CD4-positive, alpha-beta T cell (primary cell): ENCODE data around the gene STAT2. TPM values are rescaled to one million over a fixed set of nuclear protein-coding genes. Genes with fewer than 3 reads are reported as not detected.

Source experiments
- ATAC-seq: fragments of 200-7000 bp; cut with Tn5 transposase; one replicate; pipeline ENCODE4 v1.10.0; 2022; ENCODE audit warnings: mild to moderate bottlenecking; ENCODE audit not compliant: poor library complexity
- CTCF ChIA-PET: fragments of 350-600 bp; sonication (Branson Sonifier 250); formaldehyde crosslinking; loops from one replicate; lab custom pipeline; 2021; ENCODE audit warnings: antibody characterized with exemption, inconsistent platforms; lab: Charles Lee
- POLR2A ChIA-PET: fragments of 350-600 bp; sonication (Branson Sonifier 250); formaldehyde crosslinking; loops from one replicate; lab custom pipeline; 2021; ENCODE audit warnings: antibody characterized with exemption, inconsistent platforms; lab: Charles Lee
- DNase-seq, 14 experiments: peaks; one replicate each; pipeline ENCODE4 v3.0.0-alpha.2; 2013 to 2020; ENCODE audit warnings: mixed read lengths in 2 of 14
- H3K27ac ChIP-seq, 2 donors: one replicate each; pipeline versions ENCODE4 v1.5.1 to v1.7.0; 2013; ENCODE audit warnings: low read length in 2 of 2, low read depth in 1 of 2, mild to moderate bottlenecking in 1 of 2
- H3K27me3 ChIP-seq, 2 experiments: 1 replicate in 1 of 2; 2 replicates in 1 of 2; pipeline versions ENCODE4 v1.6.1 to v1.7.0; 2013; ENCODE audit warnings: low read length in 2 of 2, control low read depth in 1 of 2, mild to moderate bottlenecking in 1 of 2, moderate library complexity in 1 of 2; ENCODE audit not compliant: insufficient read depth in 2 of 2, control insufficient read depth in 1 of 2
- H3K36me3 ChIP-seq: one replicate; pipeline ENCODE4 v1.6.1; 2013; ENCODE audit warnings: low read length, control low read depth; ENCODE audit not compliant: insufficient read depth
- H3K4me1 ChIP-seq: one replicate; pipeline ENCODE4 v1.6.1; 2013; ENCODE audit warnings: low read length, control low read depth; ENCODE audit not compliant: insufficient read depth
- H3K4me3 ChIP-seq: one replicate; pipeline ENCODE4 v1.5.1; 2013; ENCODE audit warnings: mild to moderate bottlenecking, low read length, moderate library complexity
- H3K9me3 ChIP-seq, 2 experiments: 1 replicate in 1 of 2; 2 replicates in 1 of 2; pipeline versions ENCODE4 v1.6.1 to v1.7.0; 2013; ENCODE audit warnings: low read length in 2 of 2, mild to moderate bottlenecking in 2 of 2, control low read depth in 1 of 2, moderate library complexity in 1 of 2; ENCODE audit not compliant: control insufficient read depth in 1 of 2, insufficient read depth in 1 of 2
- H3K27ac Mint-ChIP-seq: one replicate; pipeline ENCODE4 v1.8.0; 2020; ENCODE audit warnings: mixed read lengths
- H3K27me3 Mint-ChIP-seq: one replicate; pipeline ENCODE4 v1.8.0; 2021; ENCODE audit warnings: mixed read lengths
- H3K36me3 Mint-ChIP-seq: one replicate; pipeline ENCODE4 v1.8.0; 2021; ENCODE audit warnings: low read depth, mixed read lengths
- H3K4me1 Mint-ChIP-seq: one replicate; pipeline ENCODE4 v1.8.0; 2021; ENCODE audit warnings: low read depth, mixed read lengths
- H3K4me3 Mint-ChIP-seq: one replicate; pipeline ENCODE4 v1.8.0; 2020; ENCODE audit warnings: mild to moderate bottlenecking, mixed read lengths
- H3K9me3 Mint-ChIP-seq: one replicate; pipeline ENCODE4 v1.8.0; 2020; ENCODE audit warnings: mixed read lengths
- intact Hi-C, 2 experiments: fragments of 100-400 bp; cut with DNase I in 1 of 2; cut with micrococcal nuclease in 1 of 2; formaldehyde crosslinking; loops; one replicate each; pipeline versions ENCODE4 v1.15.1 to v1.9.0; 2023 to 2025; cut with DNase I, micrococcal nuclease
- total RNA-seq, 174 experiments: library from RNA in 2 of 174; stranded (reverse) in 2 of 174; gene quantifications; one replicate each; pipeline ENCODE4 v1.2.3 and lab custom pipeline; 2021 to 2026
- TF ChIP-seq, protein P1 (sequence below): fragments of 200-600 bp; IDR thresholded peaks from one replicate; pipeline ENCODE4 v1.8.0; 2022; ENCODE audit warnings: antibody characterized with exemption, mild to moderate bottlenecking

STAT2 gene
- total RNA-seq, 2 experiments from 2014 or later, result 114 to 125 TPM

DNA sequence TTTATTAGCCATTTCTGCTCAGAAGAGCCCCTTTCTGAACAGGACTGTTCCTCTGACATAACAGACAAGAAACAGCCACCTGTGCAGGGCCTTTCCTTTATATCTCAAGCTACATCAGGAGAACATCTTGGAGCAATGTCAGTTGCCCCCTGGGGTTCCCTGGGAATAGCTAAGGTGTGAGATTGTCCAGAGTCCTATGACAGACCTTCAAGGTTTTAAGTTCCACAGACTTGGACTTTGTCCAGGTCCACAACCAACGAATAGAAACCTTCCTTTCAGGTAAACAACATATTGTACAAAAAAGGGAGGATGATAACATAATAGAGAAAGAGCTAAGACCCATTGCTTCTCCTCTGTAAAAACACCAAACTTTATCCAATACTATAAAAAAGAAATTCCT is 18.3 kb downstream of the STAT2 start:
- peak overlapping the region; percentile 44 to 52 for H3K27ac ChIP-seq
- DNase-seq, result no peak
- H3K4me3 ChIP-seq, result no peak overlapping the region
- H3K27me3 Mint-ChIP-seq, result no peaks in the 10 kb centered on the region
- POLR2A ChIA-PET, result interaction anchor here (1.1 to 4.3 kb wide), 3 partner anchors 17 to 83 kb away, joined by 3 to 33 read pairs (median 9); partner anchors contain the start of genes CNPY2 and STAT2
- H3K9me3 Mint-ChIP-seq, result no peaks in the 10 kb centered on the region
- CTCF ChIA-PET, result interaction anchor here (0.8 to 0.9 kb wide), 2 partner anchors 19 to 25 kb away, joined by 4 read pairs; partner anchors contain the start of genes CNPY2 and STAT2
- TF ChIP-seq, protein P1, sequence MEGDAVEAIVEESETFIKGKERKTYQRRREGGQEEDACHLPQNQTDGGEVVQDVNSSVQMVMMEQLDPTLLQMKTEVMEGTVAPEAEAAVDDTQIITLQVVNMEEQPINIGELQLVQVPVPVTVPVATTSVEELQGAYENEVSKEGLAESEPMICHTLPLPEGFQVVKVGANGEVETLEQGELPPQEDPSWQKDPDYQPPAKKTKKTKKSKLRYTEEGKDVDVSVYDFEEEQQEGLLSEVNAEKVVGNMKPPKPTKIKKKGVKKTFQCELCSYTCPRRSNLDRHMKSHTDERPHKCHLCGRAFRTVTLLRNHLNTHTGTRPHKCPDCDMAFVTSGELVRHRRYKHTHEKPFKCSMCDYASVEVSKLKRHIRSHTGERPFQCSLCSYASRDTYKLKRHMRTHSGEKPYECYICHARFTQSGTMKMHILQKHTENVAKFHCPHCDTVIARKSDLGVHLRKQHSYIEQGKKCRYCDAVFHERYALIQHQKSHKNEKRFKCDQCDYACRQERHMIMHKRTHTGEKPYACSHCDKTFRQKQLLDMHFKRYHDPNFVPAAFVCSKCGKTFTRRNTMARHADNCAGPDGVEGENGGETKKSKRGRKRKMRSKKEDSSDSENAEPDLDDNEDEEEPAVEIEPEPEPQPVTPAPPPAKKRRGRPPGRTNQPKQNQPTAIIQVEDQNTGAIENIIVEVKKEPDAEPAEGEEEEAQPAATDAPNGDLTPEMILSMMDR, result no peak
- peaks cover 44% of the 10 kb centered on the region for H3K4me1 Mint-ChIP-seq
- no peaks in the 10 kb centered on the region for H3K27me3 ChIP-seq
- no peaks in the 10 kb centered on the region for H3K9me3 ChIP-seq
- H3K36me3 ChIP-seq, result peaks cover 45% of the 10 kb centered on the region
- peaks cover 60% of the 10 kb centered on the region for H3K36me3 Mint-ChIP-seq
- H3K4me3 Mint-ChIP-seq, result no peak overlapping the region
- ATAC-seq, result no peak
- peaks cover 37% of the 10 kb centered on the region for H3K4me1 ChIP-seq
- peak overlapping the region; percentile 75 for H3K27ac Mint-ChIP-seq
- intact Hi-C loops, result no loop called here

DNA sequence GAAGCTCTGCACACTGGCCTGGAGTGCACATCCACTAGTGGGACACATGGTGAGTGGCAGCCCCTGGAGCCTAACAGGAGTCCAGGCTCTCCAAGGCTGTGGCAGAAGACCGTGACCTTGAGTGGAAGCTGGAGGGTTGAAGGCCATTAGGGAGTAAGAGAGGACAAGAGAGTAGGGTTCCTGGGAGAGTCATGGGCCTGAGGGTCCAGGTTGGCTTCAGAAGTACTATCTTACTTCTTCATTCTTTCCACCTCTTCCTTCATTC is 20.8 kb downstream of the STAT2 start:
- peaks cover 31% of the 10 kb centered on the region for H3K36me3 ChIP-seq
- Mint-ChIP-seq H3K9me3 (no peaks in the 10 kb centered on the region), H3K27ac (peak overlapping the region; percentile 93), H3K4me3 (peak overlapping the region; percentile 90), H3K4me1 (peaks cover 56% of the 10 kb centered on the region), H3K36me3 (peaks cover 44% of the 10 kb centered on the region), H3K27me3 (no peaks in the 10 kb centered on the region)
- ChIA-PET POLR2A (interaction anchor here (0.6 to 3.4 kb wide), 21 partner anchors 9 to 1139 kb away, joined by 3 to 150 read pairs (median 5); partner anchors contain the start of genes CNPY2, RAB5B, RNF41 and SMARCC2), CTCF (interaction anchor here (1.2 to 1.7 kb wide), 5 partner anchors 21 to 125 kb away, joined by 3 to 10 read pairs (median 4); partner anchors contain the start of genes CNPY2, COQ10A and STAT2)
- no peaks in the 10 kb centered on the region for H3K9me3 ChIP-seq
- DNase-seq (peak in 1 of 14 experiments; percentile 11), ATAC-seq (no peak)
- peaks cover 42% of the 10 kb centered on the region for H3K4me1 ChIP-seq
- H3K27ac ChIP-seq, result peak overlapping the region; percentile 90 to 96
- peak overlapping the region; percentile 66 for H3K4me3 ChIP-seq
- H3K27me3 ChIP-seq, result no peaks in the 10 kb centered on the region
- intact Hi-C loops, result loop anchor here (1.0 to 2.0 kb wide), 2 partner anchors 20 to 22 kb away; no protein-coding TSS in a partner anchor
- TF ChIP-seq, protein P1, result no peak

- ATAC-seq (peak; percentile 80), DNase-seq (peak; percentile 59 to 97 (median 80))
- Mint-ChIP-seq H3K27me3 (no peaks in the 10 kb centered on the region), H3K9me3 (no peaks in the 10 kb centered on the region), H3K27ac (peak within 1 kb of the TSS; percentile 93), H3K4me3 (peak within 1 kb of the TSS; percentile 90), H3K4me1 (peaks cover 62% of the 10 kb centered on the region), H3K36me3 (peaks cover 44% of the 10 kb centered on the region)
- H3K9me3 ChIP-seq, result no peaks in the 10 kb centered on the region
- TF ChIP-seq, protein P1, result no peak
- peaks cover 25% of the 10 kb centered on the region for H3K36me3 ChIP-seq
- no peaks in the 10 kb centered on the region for H3K27me3 ChIP-seq
- intact Hi-C loops, result loop anchor here (1.0 to 2.0 kb wide), 4 partner anchors 21 to 127 kb away; partner anchors contain the start of gene STAT2 (in 1 of the 2)
- ChIA-PET CTCF (interaction anchor here (1.2 to 1.7 kb wide), 6 partner anchors 8 to 126 kb away, joined by 3 to 10 read pairs (median 4); partner anchors contain the start of genes CNPY2, COQ10A and STAT2), POLR2A (interaction anchor here (0.6 to 3.4 kb wide), 22 partner anchors 9 to 1139 kb away, joined by 3 to 150 read pairs (median 5); partner anchors contain the start of genes CNPY2, RAB5B, RNF41 and SMARCC2)
- H3K27ac ChIP-seq, result peak within 1 kb of the TSS; percentile 90 to 96
- peak within 1 kb of the TSS; percentile 66 for H3K4me3 ChIP-seq
- H3K4me1 ChIP-seq, result peaks cover 44% of the 10 kb centered on the region
These were observed 21.4 kb downstream of the STAT2 start, which contains the start of gene IL23A for GRCh38 chr12:56338308-56339157. Gene IL23A, plus strand, starts transcription at chr12:56338884. Its CDS starts 161 bp downstream, at chr12:56339045.
